ENCODE measurements around the gene MOSMO. TPM values are rescaled to one million over a fixed set of nuclear protein-coding genes. Genes with fewer than 3 reads are reported as not detected.

Gene MOSMO
- total and polyA plus RNA-seq, 10 of the 15 experiments (the other 5 are each of a cell fraction or from before 2014, with no cell fraction given) = 1.7 to 26.7 (median 12.2) TPM

DNA sequence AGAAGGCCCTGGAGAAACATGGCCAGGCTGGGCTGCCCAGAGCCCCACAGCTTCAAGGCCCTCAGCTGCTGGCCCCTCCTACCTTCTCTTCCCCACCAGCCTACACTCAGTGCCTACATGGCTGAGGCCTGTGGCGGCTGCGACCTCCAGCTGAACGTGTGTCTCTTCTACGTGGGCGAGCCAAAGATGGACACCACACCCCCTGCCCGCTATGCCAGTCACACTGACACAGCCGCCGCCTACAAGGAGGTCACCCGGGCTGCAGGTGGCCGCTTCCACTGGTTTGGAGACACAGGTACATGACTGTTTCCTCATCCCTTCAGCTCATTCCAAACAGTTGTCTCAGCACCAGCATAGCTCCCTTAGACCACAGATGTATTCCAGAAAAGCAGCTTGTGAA, 124.9 kb downstream of the MOSMO start:
- H3K79me2 ChIP-seq (ENCODE audit: control insufficient read depth, insufficient read depth, low read length) = no peaks in the 10 kb centered on the region
- DNase-seq (ENCODE audit: low read depth, low spot score) (no peak), ATAC-seq (no peak), FAIRE-seq (no peak)
- H3K9me3 ChIP-seq (replicated peaks; ENCODE audit: control insufficient read depth, insufficient read depth, low read length) = no peaks in the 10 kb centered on the region
- H3K36me3 ChIP-seq (ENCODE audit: control insufficient read depth in 2 of 2, insufficient read depth in 2 of 2, low read length in 1 of 2) = no peaks in the 10 kb centered on the region
- TF ChIP-seq CHD2 (IDR thresholded peaks at IDR 0.05; ENCODE audit: borderline replicate concordance, low read depth, low read length) (no peak), ESRRA (IDR thresholded peaks at IDR 0.05; ENCODE audit: low read length) (no peak)
- CTCF ChIA-PET = no interaction called here
- in situ Hi-C loops (cut with MboI) (loop anchor here (5.0 kb wide), 1 partner anchor 50 kb away; no protein-coding TSS in a partner anchor), intact Hi-C loops (cut with micrococcal nuclease; ENCODE audit: unreplicated experiment) (no loop called here)
- no peaks in the 10 kb centered on the region for H3K4me1 ChIP-seq (ENCODE audit: control insufficient read depth, insufficient read depth, low read length)
- no peak overlapping the region for H3K27ac ChIP-seq (ENCODE audit: control insufficient read depth, insufficient read depth)
- 48% methylated on average over 10 of the region's 10 CpGs for WGBS (ENCODE audit: insufficient coverage, insufficient replicate concordance, low lambda C conversion rate, missing lambda C conversion rate)
- H4K20me1 ChIP-seq (ENCODE audit: control insufficient read depth, insufficient read depth) = no peaks in the 10 kb centered on the region
- H3K27me3 ChIP-seq (replicated peaks in 1 of 2; ENCODE audit: control insufficient read depth in 2 of 2, insufficient read depth in 2 of 2, low read length in 1 of 2) = no peaks in the 10 kb centered on the region
- H3K4me3 ChIP-seq = no peak overlapping the region
- no peak overlapping the region for H2AFZ ChIP-seq (ENCODE audit: control insufficient read depth, low read depth, low read length)
- RAD21 ChIA-PET (ENCODE audit: unreplicated experiment) = interaction anchor here (0.6 kb wide), 1 partner anchor 1377 kb away, joined by 3 read pairs; no protein-coding TSS in a partner anchor
- no peak overlapping the region for H3K9ac ChIP-seq (ENCODE audit: control insufficient read depth, insufficient read depth, low read length)
- no TSS peak for BruUV-seq (replicated peaks)
- H3K4me2 ChIP-seq (ENCODE audit: control insufficient read depth, insufficient read depth) = no peak overlapping the region
- POLR2A ChIA-PET = no interaction called here
- SMC1A ChIA-PET (ENCODE audit: uncharacterized antibody, unreplicated experiment) = interaction anchor here (0.7 kb wide), 1 partner anchor 56 kb away, joined by 3 read pairs; no protein-coding TSS in a partner anchor

Other genes starting within 250 kb of the MOSMO start
- gene NPIPB4, start 150.4 kb upstream of the MOSMO start, total RNA-seq (2014; rRNA removed) = 17.7 and 21.0 TPM in 2 replicates
- 41.2 and 47.0 TPM in 2 replicates for gene NPIPB4, start 150.4 kb upstream of the MOSMO start, total RNA-seq (2014; rRNA removed; fragmentation: Illumina TruSeq; extraction: Trizol)
- gene NPIPB4, start 150.4 kb upstream of the MOSMO start, total RNA-seq (2021) = 67.4 and 107 TPM in 2 replicates
- 124 and 130 TPM in 2 replicates for gene NPIPB4, start 150.4 kb upstream of the MOSMO start, polyA plus RNA-seq (2011; rRNA removed)
- 45.2 and 52.4 TPM in 2 replicates for gene NPIPB4, start 150.4 kb upstream of the MOSMO start, polyA plus RNA-seq (2014; fragmentation: Illumina TruSeq; extraction: Trizol)
- 1 to 10 TPM; 1.3 to 2.5 TPM for gene NPIPB4, start 150.4 kb upstream of the MOSMO start, polyA plus RNA-seq (2014; fragmentation: Nextera tagmentation; extraction: Ambion mirVana)
- 38.8 and 40.0 TPM in 2 replicates for gene NPIPB4, start 150.4 kb upstream of the MOSMO start, polyA plus RNA-seq (2014; rRNA removed)
- 10 to 100 TPM; 29.1 to 42.0 TPM for gene NPIPB4, start 150.4 kb upstream of the MOSMO start, polyA plus RNA-seq (2016; fragmentation: Nextera tagmentation; extraction: Ambion mirVana)
- 357 and 361 TPM in 2 replicates for gene UQCRC2, start 54.8 kb upstream of the MOSMO start, total RNA-seq (2014; rRNA removed)
- 422 and 424 TPM in 2 replicates for gene UQCRC2, start 54.8 kb upstream of the MOSMO start, total RNA-seq (2014; rRNA removed; fragmentation: Illumina TruSeq; extraction: Trizol)
- gene UQCRC2, start 54.8 kb upstream of the MOSMO start, total RNA-seq (2021) = 307 and 335 TPM in 2 replicates
- 563 and 679 TPM in 2 replicates for gene UQCRC2, start 54.8 kb upstream of the MOSMO start, polyA plus RNA-seq (2011; rRNA removed)
- 324 and 389 TPM in 2 replicates for gene UQCRC2, start 54.8 kb upstream of the MOSMO start, polyA plus RNA-seq (2014; fragmentation: Illumina TruSeq; extraction: Trizol)
- gene UQCRC2, start 54.8 kb upstream of the MOSMO start, polyA plus RNA-seq (2014; fragmentation: Nextera tagmentation; extraction: Ambion mirVana) = 100 to 1,000 TPM; 256 to 277 TPM
- 239 and 273 TPM in 2 replicates for gene UQCRC2, start 54.8 kb upstream of the MOSMO start, polyA plus RNA-seq (2014; rRNA removed)
- gene UQCRC2, start 54.8 kb upstream of the MOSMO start, polyA plus RNA-seq (2016; fragmentation: Nextera tagmentation; extraction: Ambion mirVana) = 100 to 1,000 TPM; 330 to 340 TPM
- gene PDZD9, start 7.0 kb upstream of the MOSMO start, total RNA-seq (2014; rRNA removed) = not detected in 2 replicates
- gene PDZD9, start 7.0 kb upstream of the MOSMO start, total RNA-seq (2014; rRNA removed; fragmentation: Illumina TruSeq; extraction: Trizol) = not detected in 2 replicates
- not detected in 2 replicates for gene PDZD9, start 7.0 kb upstream of the MOSMO start, total RNA-seq (2021)
- not detected in 2 replicates for gene PDZD9, start 7.0 kb upstream of the MOSMO start, polyA plus RNA-seq (2011; rRNA removed)
- not detected in 2 replicates for gene PDZD9, start 7.0 kb upstream of the MOSMO start, polyA plus RNA-seq (2014; fragmentation: Illumina TruSeq; extraction: Trizol)
- gene PDZD9, start 7.0 kb upstream of the MOSMO start, polyA plus RNA-seq (2014; fragmentation: Nextera tagmentation; extraction: Ambion mirVana) = under 1 TPM; 0.07 to 0.13 TPM
- gene PDZD9, start 7.0 kb upstream of the MOSMO start, polyA plus RNA-seq (2014; rRNA removed) = not detected in 2 replicates
- gene PDZD9, start 7.0 kb upstream of the MOSMO start, polyA plus RNA-seq (2016; fragmentation: Nextera tagmentation; extraction: Ambion mirVana) = under 1 TPM in 1 of 2 experiments, not detected in 1; 0.15 TPM
- gene VWA3A, start 84.4 kb downstream of the MOSMO start, total RNA-seq (2014; rRNA removed) = not detected in 2 replicates
- not detected in 2 replicates for gene VWA3A, start 84.4 kb downstream of the MOSMO start, total RNA-seq (2014; rRNA removed; fragmentation: Illumina TruSeq; extraction: Trizol)
- not detected in 2 replicates for gene VWA3A, start 84.4 kb downstream of the MOSMO start, total RNA-seq (2021)
- 0.01 and 0.03 TPM in 2 replicates for gene VWA3A, start 84.4 kb downstream of the MOSMO start, polyA plus RNA-seq (2011; rRNA removed)
- not detected in 2 replicates for gene VWA3A, start 84.4 kb downstream of the MOSMO start, polyA plus RNA-seq (2014; fragmentation: Illumina TruSeq; extraction: Trizol)
- not detected for gene VWA3A, start 84.4 kb downstream of the MOSMO start, polyA plus RNA-seq (2014; fragmentation: Nextera tagmentation; extraction: Ambion mirVana)
- gene VWA3A, start 84.4 kb downstream of the MOSMO start, polyA plus RNA-seq (2014; rRNA removed) = not detected in 2 replicates
- not detected for gene VWA3A, start 84.4 kb downstream of the MOSMO start, polyA plus RNA-seq (2016; fragmentation: Nextera tagmentation; extraction: Ambion mirVana)
- not detected in 2 replicates for gene SDR42E2, start 154.4 kb downstream of the MOSMO start, total RNA-seq (2014; rRNA removed)
- 0.05 TPM in 1 of 2 replicates, not detected in the other for gene SDR42E2, start 154.4 kb downstream of the MOSMO start, total RNA-seq (2014; rRNA removed; fragmentation: Illumina TruSeq; extraction: Trizol)
- gene SDR42E2, start 154.4 kb downstream of the MOSMO start, total RNA-seq (2021) = not detected in 2 replicates
- gene SDR42E2, start 154.4 kb downstream of the MOSMO start, polyA plus RNA-seq (2011; rRNA removed) = 0.06 and 0.07 TPM in 2 replicates
- 0.01 TPM in 1 of 2 replicates, not detected in the other for gene SDR42E2, start 154.4 kb downstream of the MOSMO start, polyA plus RNA-seq (2014; fragmentation: Illumina TruSeq; extraction: Trizol)
- under 1 TPM; 0.05 to 0.09 TPM for gene SDR42E2, start 154.4 kb downstream of the MOSMO start, polyA plus RNA-seq (2014; fragmentation: Nextera tagmentation; extraction: Ambion mirVana)
- not detected in 2 replicates for gene SDR42E2, start 154.4 kb downstream of the MOSMO start, polyA plus RNA-seq (2014; rRNA removed)
- gene SDR42E2, start 154.4 kb downstream of the MOSMO start, polyA plus RNA-seq (2016; fragmentation: Nextera tagmentation; extraction: Ambion mirVana) = under 1 TPM; 0.09 TPM
- 11.1 and 11.9 TPM in 2 replicates for gene EEF2K, start 198.2 kb downstream of the MOSMO start, total RNA-seq (2014; rRNA removed)
- 14.6 and 14.7 TPM in 2 replicates for gene EEF2K, start 198.2 kb downstream of the MOSMO start, total RNA-seq (2014; rRNA removed; fragmentation: Illumina TruSeq; extraction: Trizol)
- 26.7 and 29.6 TPM in 2 replicates for gene EEF2K, start 198.2 kb downstream of the MOSMO start, total RNA-seq (2021)
- gene EEF2K, start 198.2 kb downstream of the MOSMO start, polyA plus RNA-seq (2011; rRNA removed) = 13.4 and 23.0 TPM in 2 replicates
- 11.6 and 19.2 TPM in 2 replicates for gene EEF2K, start 198.2 kb downstream of the MOSMO start, polyA plus RNA-seq (2014; fragmentation: Illumina TruSeq; extraction: Trizol)
- gene EEF2K, start 198.2 kb downstream of the MOSMO start, polyA plus RNA-seq (2014; fragmentation: Nextera tagmentation; extraction: Ambion mirVana) = 1 to 10 TPM; 2.0 to 2.4 TPM
- gene EEF2K, start 198.2 kb downstream of the MOSMO start, polyA plus RNA-seq (2014; rRNA removed) = 12.6 and 14.9 TPM in 2 replicates
- 10 to 100 TPM; 10.3 to 10.6 TPM for gene EEF2K, start 198.2 kb downstream of the MOSMO start, polyA plus RNA-seq (2016; fragmentation: Nextera tagmentation; extraction: Ambion mirVana)